IMR-90 (cell line): ENCODE results near the gene IL34. TPM values are rescaled to one million over a fixed set of nuclear protein-coding genes. Genes with fewer than 3 reads are reported as not detected.

ENCODE experiments used
- ATAC-seq: fragments of 200-7000 bp; cut with Tn5 transposase; 2 replicates; pipeline ENCODE4 v1.9.1; 2020; ENCODE audit warnings: low read depth, mild to moderate bottlenecking, moderate library complexity
- BruUV-seq: library from RNA; stranded (reverse); fragments of 400-500 nt; replicated peaks from 2 replicates; lab custom pipeline; 2021; lab: Mats Ljungman, UMichigan
- CTCF ChIA-PET: fragments of 300-600 bp; formaldehyde crosslinking; extraction: SDS; loops from one replicate; lab custom pipeline; 2021; ENCODE audit warnings: antibody characterized with exemption; lab: Yijun Ruan, JAX
- POLR2A ChIA-PET: fragments of 300-600 bp; sonication (Branson Sonifier 250); formaldehyde crosslinking; loops from one replicate; lab custom pipeline; 2022; ENCODE audit warnings: antibody characterized with exemption; ENCODE audit not compliant: unreplicated experiment; lab: Charles Lee
- DNase-seq: peaks from one replicate; pipeline ENCODE4 v3.0.0; 2013
- H2AFZ ChIP-seq: replicated peaks from 2 replicates; pipeline ENCODE3; 2013; ENCODE audit warnings: low read length, mild to moderate bottlenecking; ENCODE audit not compliant: poor library complexity
- H2AK5ac ChIP-seq: 2 replicates; pipeline ENCODE4 v1.6.1; 2013; ENCODE audit warnings: low read depth, low read length, inconsistent platforms
- H2AK9ac ChIP-seq: replicated peaks from 2 replicates; pipeline ENCODE3; 2013; ENCODE audit warnings: mild to moderate bottlenecking, low read depth, low read length, moderate library complexity; ENCODE audit not compliant: poor library complexity
- H2BK120ac ChIP-seq: 2 replicates; pipeline ENCODE4 v1.6.1; 2013; ENCODE audit warnings: low read depth, low read length, inconsistent platforms
- H2BK15ac ChIP-seq: 3 replicates; pipeline ENCODE4 v1.6.1; 2013; ENCODE audit warnings: low read depth, low read length, inconsistent platforms
- H2BK20ac ChIP-seq: 2 replicates; pipeline ENCODE4 v1.6.1; 2013; ENCODE audit warnings: low read depth, mild to moderate bottlenecking, inconsistent platforms, low read length, moderate library complexity
- H2BK5ac ChIP-seq: 2 replicates; pipeline ENCODE4 v1.6.1; 2013; ENCODE audit warnings: mild to moderate bottlenecking, low read depth, low read length, inconsistent platforms; ENCODE audit not compliant: poor library complexity, severe bottlenecking
- H3K14ac ChIP-seq: replicated peaks from 2 replicates; pipeline ENCODE4 v1.6.1; 2013; ENCODE audit warnings: low read depth, low read length, inconsistent platforms
- H3K18ac ChIP-seq: 2 replicates; pipeline ENCODE4 v1.6.1; 2013; ENCODE audit warnings: low read depth, low read length, control low read depth
- H3K23ac ChIP-seq: 2 replicates; pipeline ENCODE4 v1.6.1; 2013; ENCODE audit warnings: low read depth, low read length, inconsistent platforms
- H3K27ac ChIP-seq: 2 replicates; pipeline ENCODE4 v1.5.1; 2013; ENCODE audit warnings: mild to moderate bottlenecking, control low read depth, low read length; ENCODE audit not compliant: insufficient read depth
- H3K27me3 ChIP-seq: 2 replicates; pipeline ENCODE4 v1.6.1; 2013; ENCODE audit warnings: low read length; ENCODE audit not compliant: control insufficient read depth, insufficient read depth
- H3K36me3 ChIP-seq: 2 replicates; pipeline ENCODE4 v1.6.1; 2013; ENCODE audit warnings: low read length, mixed read lengths; ENCODE audit not compliant: control insufficient read depth, insufficient read depth
- H3K4ac ChIP-seq: 2 replicates; pipeline ENCODE4 v1.6.1; 2013; ENCODE audit warnings: low read depth, low read length, inconsistent platforms
- H3K4me1 ChIP-seq: 2 replicates; pipeline ENCODE4 v1.6.1; 2013; ENCODE audit warnings: low read length, mixed read lengths; ENCODE audit not compliant: control insufficient read depth, insufficient read depth
- H3K4me2 ChIP-seq: 2 replicates; pipeline ENCODE4 v1.6.1; 2013; ENCODE audit warnings: low read depth, mild to moderate bottlenecking, control low read depth, low read length, moderate library complexity
- H3K4me3 ChIP-seq: 2 replicates; pipeline ENCODE4 v1.5.1; 2013; ENCODE audit warnings: low read depth, mild to moderate bottlenecking, control low read depth, low read length, moderate library complexity; ENCODE audit not compliant: insufficient read depth
- H3K56ac ChIP-seq: 2 replicates; pipeline ENCODE4 v1.6.1; 2013; ENCODE audit warnings: low read length, inconsistent platforms; ENCODE audit not compliant: insufficient read depth; ENCODE audit errors: extremely low read depth
- H3K79me1 ChIP-seq, 2 experiments: 2 replicates each; pipeline ENCODE4 v1.6.1; 2013; ENCODE audit warnings: low read length in 2 of 2, inconsistent platforms in 1 of 2, low read depth in 1 of 2
- H3K9ac ChIP-seq: 2 replicates; pipeline ENCODE4 v1.6.1; 2013; ENCODE audit warnings: low read depth, low read length, control low read depth
- H3K9me1 ChIP-seq: 2 replicates; pipeline ENCODE4 v1.6.1; 2013; ENCODE audit warnings: low read length, inconsistent platforms; ENCODE audit not compliant: insufficient read depth
- H3K9me3 ChIP-seq: 2 replicates; pipeline ENCODE4 v1.6.1; 2013; ENCODE audit warnings: low read length; ENCODE audit not compliant: control insufficient read depth, insufficient read depth
- H4K20me1 ChIP-seq: 2 replicates; pipeline ENCODE4 v1.6.1; 2013; ENCODE audit warnings: low read length, inconsistent platforms; ENCODE audit not compliant: insufficient read depth
- H4K5ac ChIP-seq: 2 replicates; pipeline ENCODE4 v1.6.1; 2013; ENCODE audit warnings: mild to moderate bottlenecking, low read depth, low read length, control low read depth
- H4K8ac ChIP-seq, 2 experiments: 2 replicates each; pipeline ENCODE4 v1.6.1; 2013; ENCODE audit warnings: low read depth in 2 of 2, low read length in 2 of 2, control low read depth in 1 of 2, inconsistent platforms in 1 of 2
- H4K91ac ChIP-seq: 2 replicates; pipeline ENCODE4 v1.6.1; 2013; ENCODE audit warnings: low read depth, low read length, inconsistent platforms; ENCODE audit not compliant: insufficient read depth
- BHLHE40 ChIP-seq: fragments of 150-350 bp; IDR thresholded peaks from 2 replicates; pipeline ENCODE4 v1.6.1; 2016; ENCODE audit warnings: mild to moderate bottlenecking, low read depth, low read length
- CHD1 ChIP-seq: IDR thresholded peaks from 2 replicates; pipeline ENCODE4 v1.6.1; 2012; ENCODE audit warnings: low read depth, low read length, improper control_type of control experiment
- FOS ChIP-seq: fragments of 150-350 bp; IDR thresholded peaks from 2 replicates; pipeline ENCODE4 v1.6.1; 2016; ENCODE audit warnings: low read depth, low read length
- MAZ ChIP-seq: IDR thresholded peaks from 2 replicates; pipeline ENCODE4 v1.6.1; 2012; ENCODE audit warnings: low read depth, mild to moderate bottlenecking, low read length, improper control_type of control experiment, moderate library complexity, borderline replicate concordance
- MXI1 ChIP-seq: IDR thresholded peaks from 2 replicates; pipeline ENCODE4 v1.6.1; 2012; ENCODE audit warnings: low read depth, mild to moderate bottlenecking, low read length, moderate library complexity, borderline replicate concordance
- NFE2L2 ChIP-seq: fragments of 150-350 bp; IDR thresholded peaks from 2 replicates; pipeline ENCODE4 v1.6.1; 2016; ENCODE audit warnings: low read depth, mild to moderate bottlenecking, low read length
- RAD21 ChIP-seq: IDR thresholded peaks from 2 replicates; pipeline ENCODE4 v1.6.1; 2012; ENCODE audit warnings: low read length, improper control_type of control experiment
- RCOR1 ChIP-seq: IDR thresholded peaks from 2 replicates; pipeline ENCODE4 v1.6.1; 2012; ENCODE audit warnings: mild to moderate bottlenecking, low read length, improper control_type of control experiment; ENCODE audit not compliant: insufficient replicate concordance
- RFX5 ChIP-seq: IDR thresholded peaks from 2 replicates; pipeline ENCODE4 v1.8.0; 2012; ENCODE audit warnings: low read depth, mild to moderate bottlenecking, low read length, moderate library complexity
- SMC3 ChIP-seq: fragments of 150-350 bp; IDR thresholded peaks from 2 replicates; pipeline ENCODE4 v1.6.1; 2016; ENCODE audit warnings: low read depth, mild to moderate bottlenecking, antibody characterized with exemption, low read length, moderate library complexity
- WGBS, 2 experiments: methylation state at CpG; one replicate each; pipeline versions ENCODE4 v1.1.5 to v1.1.7; 2013; ENCODE audit warnings: missing lambda C conversion rate in 2 of 2; ENCODE audit not compliant: insufficient read length in 1 of 2; ENCODE audit errors: extremely low coverage in 2 of 2; 5-methylcytosine and 5-hydroxymethylcytosine counted together
- dilution Hi-C: fragments of 300-500 bp; cut with HindIII; formaldehyde crosslinking; loops from one replicate; pipeline ENCODE4 v1.14.3; 2018; ENCODE audit warnings: low sequenced_read_pairs; ENCODE audit not compliant: unreplicated experiment
- in situ Hi-C: fragments of 300-500 bp; cut with MboI; formaldehyde crosslinking; loops from 3 replicates; pipeline ENCODE4 v1.14.3; 2019; ENCODE audit warnings: low sequenced_read_pairs, inconsistent platforms, mixed read lengths
- intact Hi-C: fragments of 100-400 bp; cut with micrococcal nuclease; formaldehyde crosslinking; loops from 2 replicates; pipeline ENCODE4 v1.10.0; 2022
- polyA plus RNA-seq, 3 experiments: library from polyadenylated mRNA; depleted of rRNA; stranded (reverse); fragments of >200 nt; gene quantifications; 2 replicates each; pipeline ENCODE4 v1.2.3, GENCODE V29; 2012; ENCODE audit warnings: low replicate concordance in 1 of 3
- total RNA-seq: library from RNA; depleted of rRNA; stranded (reverse); fragments of >200 nt; gene quantifications from 2 replicates; pipeline ENCODE4 v1.2.3, GENCODE V29; 2012
- TF ChIP-seq, protein P1 (sequence below): fragments of 150-350 bp; IDR thresholded peaks from 2 replicates; pipeline ENCODE4 v1.6.1; 2017; ENCODE audit warnings: mild to moderate bottlenecking, antibody characterized with exemption, low read length, low read depth
- TF ChIP-seq, protein P2 (sequence below): fragments of 150-350 bp; IDR thresholded peaks from 2 replicates; pipeline ENCODE4 v1.6.1; 2016; ENCODE audit warnings: low read depth, mild to moderate bottlenecking, low read length, moderate library complexity, borderline replicate concordance
- TF ChIP-seq, protein P3 (sequence below): conservative IDR thresholded peaks from 2 replicates; pipeline ENCODE4 v1.5.1; 2012; ENCODE audit warnings: mild to moderate bottlenecking, low read depth, low read length, improper control_type of control experiment

The IL34 gene
- total and polyA plus RNA-seq, 2 of the 4 experiments (the other 2 are of a cell fraction): 1.3 to 2.5 TPM

DNA sequence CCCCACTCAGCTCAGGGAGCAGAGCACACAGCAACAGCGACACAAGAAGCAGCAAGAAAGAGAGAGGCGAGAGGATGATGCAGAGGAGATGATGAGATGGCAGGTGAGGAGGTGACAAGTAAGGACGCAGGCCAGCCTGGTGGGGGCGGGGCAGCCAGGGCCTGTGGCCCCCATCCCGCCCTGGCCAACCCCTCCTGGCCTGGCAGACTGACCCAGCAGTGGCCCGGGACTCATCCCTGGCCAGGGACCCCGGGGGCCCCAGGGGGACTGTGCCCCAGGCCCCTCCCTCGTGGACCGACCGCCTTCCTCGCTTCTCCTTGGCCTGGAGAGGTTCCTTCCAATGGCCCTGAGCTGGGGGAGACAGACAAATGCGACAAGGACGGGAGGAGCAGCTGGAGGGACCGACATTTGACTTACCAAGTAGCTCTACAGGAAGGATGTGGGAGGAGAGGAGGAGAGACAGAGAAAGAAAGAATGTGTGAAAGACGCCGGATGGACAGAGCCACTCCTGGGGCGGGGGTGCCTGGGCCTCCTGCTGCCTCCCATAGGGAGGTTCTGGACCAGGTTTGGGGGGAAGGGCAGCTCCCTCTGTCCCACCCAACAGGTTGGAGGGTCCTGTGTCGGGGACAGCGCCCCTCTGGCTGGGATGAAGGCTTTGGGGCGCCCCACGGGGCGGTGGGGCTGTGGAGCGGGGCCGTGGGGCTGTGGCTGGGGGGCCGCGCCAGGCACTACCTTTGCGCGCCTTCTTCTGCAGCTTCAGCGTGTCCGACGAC lies 32.7 kb downstream of the IL34 start:
- 90% methylated on average over 16 of the region's 31 CpGs; no CpG with 5 or more reads in 1 of the 2 experiments for WGBS, 2 experiments
- intact Hi-C loops (no loop called here), dilution Hi-C loops (loop anchor here (10.0 kb wide), 1 partner anchor 86 kb away; no protein-coding TSS in a partner anchor), in situ Hi-C loops (loop anchor here (25.0 kb wide), 1 partner anchor 683 kb away; the partner anchor contains the start of gene CALB2)
- no peak for DNase-seq
- no TSS peak for BruUV-seq
- TF ChIP-seq, protein P1, sequence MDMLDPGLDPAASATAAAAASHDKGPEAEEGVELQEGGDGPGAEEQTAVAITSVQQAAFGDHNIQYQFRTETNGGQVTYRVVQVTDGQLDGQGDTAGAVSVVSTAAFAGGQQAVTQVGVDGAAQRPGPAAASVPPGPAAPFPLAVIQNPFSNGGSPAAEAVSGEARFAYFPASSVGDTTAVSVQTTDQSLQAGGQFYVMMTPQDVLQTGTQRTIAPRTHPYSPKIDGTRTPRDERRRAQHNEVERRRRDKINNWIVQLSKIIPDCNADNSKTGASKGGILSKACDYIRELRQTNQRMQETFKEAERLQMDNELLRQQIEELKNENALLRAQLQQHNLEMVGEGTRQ: no peak
- TF ChIP-seq SMC3 (no peak), NFE2L2 (no peak), CHD1 (no peak), RAD21 (no peak), MAZ (no peak), BHLHE40 (no peak), MXI1 (no peak), RFX5 (no peak), RCOR1 (no peak), FOS (no peak)
- TF ChIP-seq, protein P2, sequence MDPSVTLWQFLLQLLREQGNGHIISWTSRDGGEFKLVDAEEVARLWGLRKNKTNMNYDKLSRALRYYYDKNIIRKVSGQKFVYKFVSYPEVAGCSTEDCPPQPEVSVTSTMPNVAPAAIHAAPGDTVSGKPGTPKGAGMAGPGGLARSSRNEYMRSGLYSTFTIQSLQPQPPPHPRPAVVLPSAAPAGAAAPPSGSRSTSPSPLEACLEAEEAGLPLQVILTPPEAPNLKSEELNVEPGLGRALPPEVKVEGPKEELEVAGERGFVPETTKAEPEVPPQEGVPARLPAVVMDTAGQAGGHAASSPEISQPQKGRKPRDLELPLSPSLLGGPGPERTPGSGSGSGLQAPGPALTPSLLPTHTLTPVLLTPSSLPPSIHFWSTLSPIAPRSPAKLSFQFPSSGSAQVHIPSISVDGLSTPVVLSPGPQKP: no peak
- TF ChIP-seq, protein P3, sequence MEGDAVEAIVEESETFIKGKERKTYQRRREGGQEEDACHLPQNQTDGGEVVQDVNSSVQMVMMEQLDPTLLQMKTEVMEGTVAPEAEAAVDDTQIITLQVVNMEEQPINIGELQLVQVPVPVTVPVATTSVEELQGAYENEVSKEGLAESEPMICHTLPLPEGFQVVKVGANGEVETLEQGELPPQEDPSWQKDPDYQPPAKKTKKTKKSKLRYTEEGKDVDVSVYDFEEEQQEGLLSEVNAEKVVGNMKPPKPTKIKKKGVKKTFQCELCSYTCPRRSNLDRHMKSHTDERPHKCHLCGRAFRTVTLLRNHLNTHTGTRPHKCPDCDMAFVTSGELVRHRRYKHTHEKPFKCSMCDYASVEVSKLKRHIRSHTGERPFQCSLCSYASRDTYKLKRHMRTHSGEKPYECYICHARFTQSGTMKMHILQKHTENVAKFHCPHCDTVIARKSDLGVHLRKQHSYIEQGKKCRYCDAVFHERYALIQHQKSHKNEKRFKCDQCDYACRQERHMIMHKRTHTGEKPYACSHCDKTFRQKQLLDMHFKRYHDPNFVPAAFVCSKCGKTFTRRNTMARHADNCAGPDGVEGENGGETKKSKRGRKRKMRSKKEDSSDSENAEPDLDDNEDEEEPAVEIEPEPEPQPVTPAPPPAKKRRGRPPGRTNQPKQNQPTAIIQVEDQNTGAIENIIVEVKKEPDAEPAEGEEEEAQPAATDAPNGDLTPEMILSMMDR: no peak
- POLR2A ChIA-PET: no interaction called here
- no peak overlapping the region for H4K5ac ChIP-seq
- H3K18ac ChIP-seq: no peak overlapping the region
- no peak overlapping the region for H3K56ac ChIP-seq
- H3K9me1 ChIP-seq: peaks cover 2% of the 10 kb centered on the region; the same call in 1 of the 2 replicates
- peaks cover 75% of the 10 kb centered on the region for H4K20me1 ChIP-seq
- no peak overlapping the region for H2BK15ac ChIP-seq
- peaks cover 33% of the 10 kb centered on the region for H3K4me1 ChIP-seq
- H3K79me1 ChIP-seq: peaks cover 25 to 80% of the 10 kb centered on the region in 2 experiments
- no peak overlapping the region for H3K4me2 ChIP-seq
- H3K4ac ChIP-seq: no peak overlapping the region
- no peak overlapping the region for H2AK9ac ChIP-seq
- no peak overlapping the region for H2BK5ac ChIP-seq
- CTCF ChIA-PET: no interaction called here
- H2BK120ac ChIP-seq: no peak overlapping the region
- H3K14ac ChIP-seq: no peak overlapping the region
- ATAC-seq: no peak
- no peak overlapping the region for H3K27ac ChIP-seq
- no peak overlapping the region for H2AK5ac ChIP-seq
- no peak overlapping the region for H4K91ac ChIP-seq
- no peak overlapping the region for H3K9ac ChIP-seq
- H3K9me3 ChIP-seq: no peaks in the 10 kb centered on the region
- H3K4me3 ChIP-seq: no peak overlapping the region
- H2BK20ac ChIP-seq: no peak overlapping the region
- no peak overlapping the region for H3K23ac ChIP-seq
- no peak overlapping the region for H4K8ac ChIP-seq
- no peak overlapping the region for H2AFZ ChIP-seq
- H3K27me3 ChIP-seq: no peaks in the 10 kb centered on the region
- peaks cover 75% of the 10 kb centered on the region for H3K36me3 ChIP-seq
